Parathyroid adenoma (tissue), 2 donors: Measurements from ENCODE around the gene MAN1B1.

Experiments
- H2AFZ ChIP-seq: fragments of 300-600 bp; sonication (generic); one replicate; pipeline ENCODE4 v1.7.0; 2017; ENCODE audit warnings: antibody characterized with exemption, mild to moderate bottlenecking
- H3K27ac ChIP-seq: fragments of 300-600 bp; sonication (generic); one replicate; pipeline ENCODE4 v1.7.0; 2017
- H3K27me3 ChIP-seq: fragments of 300-600 bp; sonication (generic); one replicate; pipeline ENCODE4 v1.7.0; 2017; ENCODE audit warnings: low read length; ENCODE audit not compliant: control insufficient read depth, insufficient read depth
- H3K36me3 ChIP-seq: fragments of 300-600 bp; sonication (generic); one replicate; pipeline ENCODE4 v1.7.0; 2017; ENCODE audit warnings: low read length; ENCODE audit not compliant: control insufficient read depth, insufficient read depth
- H3K4me1 ChIP-seq: fragments of 300-600 bp; sonication (generic); one replicate; pipeline ENCODE4 v1.7.0; 2017; ENCODE audit warnings: control low read depth
- H3K4me2 ChIP-seq: fragments of 300-600 bp; sonication (generic); one replicate; pipeline ENCODE4 v1.7.0; 2017; ENCODE audit warnings: low read length
- H3K4me3 ChIP-seq: fragments of 300-600 bp; sonication (generic); one replicate; pipeline ENCODE4 v1.7.0; 2017; ENCODE audit warnings: low read depth, low read length
- H3K79me2 ChIP-seq: fragments of 300-600 bp; sonication (generic); one replicate; pipeline ENCODE4 v1.7.0; 2017; ENCODE audit warnings: control low read depth
- H3K9ac ChIP-seq: fragments of 300-600 bp; sonication (generic); one replicate; pipeline ENCODE4 v1.7.0; 2017; ENCODE audit warnings: mild to moderate bottlenecking
- H3K9me3 ChIP-seq: fragments of 300-600 bp; sonication (generic); one replicate; pipeline ENCODE4 v1.7.0; 2017; ENCODE audit warnings: low read length; ENCODE audit not compliant: control insufficient read depth
- TF ChIP-seq, protein P1 (sequence below): fragments of 300-600 bp; sonication (generic); IDR thresholded peaks from one replicate; pipeline ENCODE4 v1.7.0; 2017; ENCODE audit warnings: antibody characterized with exemption, mild to moderate bottlenecking
- donor health status: primary hyperparathyroidism.

The MAN1B1 gene

GRCh38 chr9:137139468-137140150, 52.8 kb downstream of the MAN1B1 start:
- peaks cover 11% of the 10 kb centered on the region for H3K27me3 ChIP-seq
- H2AFZ ChIP-seq = no peak overlapping the region
- no peaks in the 10 kb centered on the region for H3K36me3 ChIP-seq
- H3K27ac ChIP-seq = no peak overlapping the region
- no peak overlapping the region for H3K4me2 ChIP-seq
- no peaks in the 10 kb centered on the region for H3K4me1 ChIP-seq
- H3K79me2 ChIP-seq = no peaks in the 10 kb centered on the region
- no peak overlapping the region for H3K4me3 ChIP-seq
- H3K9ac ChIP-seq = no peak overlapping the region
- TF ChIP-seq, protein P1, sequence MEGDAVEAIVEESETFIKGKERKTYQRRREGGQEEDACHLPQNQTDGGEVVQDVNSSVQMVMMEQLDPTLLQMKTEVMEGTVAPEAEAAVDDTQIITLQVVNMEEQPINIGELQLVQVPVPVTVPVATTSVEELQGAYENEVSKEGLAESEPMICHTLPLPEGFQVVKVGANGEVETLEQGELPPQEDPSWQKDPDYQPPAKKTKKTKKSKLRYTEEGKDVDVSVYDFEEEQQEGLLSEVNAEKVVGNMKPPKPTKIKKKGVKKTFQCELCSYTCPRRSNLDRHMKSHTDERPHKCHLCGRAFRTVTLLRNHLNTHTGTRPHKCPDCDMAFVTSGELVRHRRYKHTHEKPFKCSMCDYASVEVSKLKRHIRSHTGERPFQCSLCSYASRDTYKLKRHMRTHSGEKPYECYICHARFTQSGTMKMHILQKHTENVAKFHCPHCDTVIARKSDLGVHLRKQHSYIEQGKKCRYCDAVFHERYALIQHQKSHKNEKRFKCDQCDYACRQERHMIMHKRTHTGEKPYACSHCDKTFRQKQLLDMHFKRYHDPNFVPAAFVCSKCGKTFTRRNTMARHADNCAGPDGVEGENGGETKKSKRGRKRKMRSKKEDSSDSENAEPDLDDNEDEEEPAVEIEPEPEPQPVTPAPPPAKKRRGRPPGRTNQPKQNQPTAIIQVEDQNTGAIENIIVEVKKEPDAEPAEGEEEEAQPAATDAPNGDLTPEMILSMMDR = no peak
- H3K9me3 ChIP-seq = no peaks in the 10 kb centered on the region

GRCh38 chr9:137140151-137141012, 53.6 kb downstream of the MAN1B1 start:
- no peaks in the 10 kb centered on the region for H3K4me1 ChIP-seq
- no peak overlapping the region for H3K9ac ChIP-seq
- no peaks in the 10 kb centered on the region for H3K36me3 ChIP-seq
- no peak overlapping the region for H3K4me2 ChIP-seq
- no peaks in the 10 kb centered on the region for H3K9me3 ChIP-seq
- no peak overlapping the region for H3K27ac ChIP-seq
- TF ChIP-seq, protein P1 = no peak
- H2AFZ ChIP-seq = no peak overlapping the region
- no peak overlapping the region for H3K4me3 ChIP-seq
- peaks cover 11% of the 10 kb centered on the region for H3K27me3 ChIP-seq
- H3K79me2 ChIP-seq = no peaks in the 10 kb centered on the region

- H3K4me3 ChIP-seq = no peak overlapping the region
- H3K36me3 ChIP-seq = no peaks in the 10 kb centered on the region
- no peak overlapping the region for H3K4me2 ChIP-seq
- no peak overlapping the region for H2AFZ ChIP-seq
- H3K4me1 ChIP-seq = no peaks in the 10 kb centered on the region
- no peaks in the 10 kb centered on the region for H3K79me2 ChIP-seq
- H3K9ac ChIP-seq = no peak overlapping the region
- peaks cover 11% of the 10 kb centered on the region for H3K27me3 ChIP-seq
- H3K9me3 ChIP-seq = no peaks in the 10 kb centered on the region
- TF ChIP-seq, protein P1 = no peak
- no peak overlapping the region for H3K27ac ChIP-seq
These were observed 54.4 kb downstream of the MAN1B1 start for GRCh38 chr9:137141050-137141810.

GRCh38 chr9:137141976-137142936, 55.5 kb downstream of the MAN1B1 start:
- H3K36me3 ChIP-seq = no peaks in the 10 kb centered on the region
- H3K9me3 ChIP-seq = no peaks in the 10 kb centered on the region
- H3K4me3 ChIP-seq = no peak overlapping the region
- peaks cover 11% of the 10 kb centered on the region for H3K27me3 ChIP-seq
- no peaks in the 10 kb centered on the region for H3K4me1 ChIP-seq
- no peak overlapping the region for H3K27ac ChIP-seq
- H3K79me2 ChIP-seq = no peaks in the 10 kb centered on the region
- no peak overlapping the region for H2AFZ ChIP-seq
- TF ChIP-seq, protein P1 = no peak
- H3K9ac ChIP-seq = no peak overlapping the region
- H3K4me2 ChIP-seq = no peak overlapping the region
